Measurements from ENCODE around the gene TMEM80.
"Not testable (repeated sequence)": the region's sequence is repeated elsewhere in the genome, so short reads cannot be mapped to it uniquely, and the experiment has no call there.

The TMEM80 gene

DNA sequence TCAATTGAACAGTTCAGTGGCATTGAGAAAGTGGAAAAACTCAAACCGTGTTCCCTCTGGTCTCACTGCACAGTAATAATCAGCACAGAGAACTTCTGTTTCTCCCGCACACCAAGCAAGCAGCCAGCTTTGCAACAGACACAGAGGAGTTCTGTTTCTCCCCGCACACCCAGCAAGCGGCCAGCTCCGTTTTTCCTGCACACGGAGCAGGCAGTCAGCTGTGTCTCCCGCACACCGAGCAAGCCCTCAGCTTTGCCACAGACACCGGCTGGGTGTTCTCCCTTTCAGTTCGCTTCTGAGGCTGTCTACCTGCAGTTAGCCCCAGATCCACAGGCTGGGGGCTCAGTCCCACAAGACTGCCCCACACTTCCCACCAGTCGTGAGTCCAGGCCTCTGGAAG is 41.8 kb downstream of the TMEM80 start:
- Histone ChIP-seq H3K4me2 (ENCODE audit: insufficient read depth, low read length) (no peak overlapping the region), H3K36me3 (ENCODE audit: insufficient read depth, low read length) (no peaks in the 10 kb centered on the region), H3K9ac (ENCODE audit: low read depth, low read length) (no peak overlapping the region), H3K79me2 (ENCODE audit: insufficient read depth, low read length) (no peaks in the 10 kb centered on the region), H3K4me1 (ENCODE audit: insufficient read depth, low read length) (no peaks in the 10 kb centered on the region), H3K9me3 (ENCODE audit: insufficient read depth, low read length, severe bottlenecking) (no peaks in the 10 kb centered on the region), H3K4me3 (ENCODE audit: low read depth in 1 of 2, low read length in 2 of 2) (no peak overlapping the region), H2AFZ (ENCODE audit: low read depth, low read length) (no peak overlapping the region), H3K27ac (ENCODE audit: low read length) (no peak overlapping the region), H3K27me3 (ENCODE audit: insufficient read depth, low read length, poor library complexity) (peaks cover 13% of the 10 kb centered on the region), H4K20me1 (ENCODE audit: insufficient read depth, low read length) (no peaks in the 10 kb centered on the region)
- no peak for ATAC-seq (ENCODE audit: insufficient read depth, low read depth)
- no peak for TF ChIP-seq EZH2 (IDR thresholded peaks at IDR 0.05; ENCODE audit: borderline replicate concordance, low read depth, low read length, severe bottlenecking)
- TF ChIP-seq, protein P1, sequence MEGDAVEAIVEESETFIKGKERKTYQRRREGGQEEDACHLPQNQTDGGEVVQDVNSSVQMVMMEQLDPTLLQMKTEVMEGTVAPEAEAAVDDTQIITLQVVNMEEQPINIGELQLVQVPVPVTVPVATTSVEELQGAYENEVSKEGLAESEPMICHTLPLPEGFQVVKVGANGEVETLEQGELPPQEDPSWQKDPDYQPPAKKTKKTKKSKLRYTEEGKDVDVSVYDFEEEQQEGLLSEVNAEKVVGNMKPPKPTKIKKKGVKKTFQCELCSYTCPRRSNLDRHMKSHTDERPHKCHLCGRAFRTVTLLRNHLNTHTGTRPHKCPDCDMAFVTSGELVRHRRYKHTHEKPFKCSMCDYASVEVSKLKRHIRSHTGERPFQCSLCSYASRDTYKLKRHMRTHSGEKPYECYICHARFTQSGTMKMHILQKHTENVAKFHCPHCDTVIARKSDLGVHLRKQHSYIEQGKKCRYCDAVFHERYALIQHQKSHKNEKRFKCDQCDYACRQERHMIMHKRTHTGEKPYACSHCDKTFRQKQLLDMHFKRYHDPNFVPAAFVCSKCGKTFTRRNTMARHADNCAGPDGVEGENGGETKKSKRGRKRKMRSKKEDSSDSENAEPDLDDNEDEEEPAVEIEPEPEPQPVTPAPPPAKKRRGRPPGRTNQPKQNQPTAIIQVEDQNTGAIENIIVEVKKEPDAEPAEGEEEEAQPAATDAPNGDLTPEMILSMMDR (IDR thresholded peaks at IDR 0.05; ENCODE audit: borderline replicate concordance, extremely low read depth, low read length, poor library complexity, severe bottlenecking): no peak
- no peak for DNase-seq

DNA sequence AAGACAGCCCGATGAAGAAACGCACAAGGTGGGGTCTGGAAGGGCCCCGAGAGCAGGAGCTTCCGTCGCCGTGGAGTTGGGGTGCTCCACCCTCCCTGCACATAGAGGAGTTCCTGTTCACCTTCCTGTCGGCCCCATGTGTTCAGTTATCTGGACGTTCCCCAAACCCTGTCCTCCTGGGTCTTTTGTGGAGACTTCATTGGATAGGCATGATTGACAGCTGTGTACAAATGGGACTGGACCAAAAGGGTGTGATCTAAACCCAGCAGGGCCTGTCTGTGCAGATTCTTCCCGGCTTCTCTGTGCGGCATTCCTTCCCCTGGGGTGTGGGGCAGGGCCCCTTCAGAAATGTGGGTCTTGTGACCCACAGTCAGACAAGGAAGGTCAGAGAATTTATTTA is 42.3 kb downstream of the TMEM80 start:
- not testable (repeated sequence) for H3K4me1 ChIP-seq (ENCODE audit: insufficient read depth, low read length); H3K4me2 ChIP-seq (ENCODE audit: insufficient read depth, low read length); ATAC-seq (ENCODE audit: insufficient read depth, low read depth); DNase-seq; H3K27ac ChIP-seq (ENCODE audit: low read length); H3K79me2 ChIP-seq (ENCODE audit: insufficient read depth, low read length); H2AFZ ChIP-seq (ENCODE audit: low read depth, low read length); H3K9ac ChIP-seq (ENCODE audit: low read depth, low read length); H4K20me1 ChIP-seq (ENCODE audit: insufficient read depth, low read length); H3K36me3 ChIP-seq (ENCODE audit: insufficient read depth, low read length); H3K9me3 ChIP-seq (ENCODE audit: insufficient read depth, low read length, severe bottlenecking); H3K4me3 ChIP-seq (ENCODE audit: low read depth in 1 of 2, low read length in 2 of 2)
- H3K27me3 ChIP-seq (ENCODE audit: insufficient read depth, low read length, poor library complexity): peaks cover 13% of the 10 kb centered on the region

DNA sequence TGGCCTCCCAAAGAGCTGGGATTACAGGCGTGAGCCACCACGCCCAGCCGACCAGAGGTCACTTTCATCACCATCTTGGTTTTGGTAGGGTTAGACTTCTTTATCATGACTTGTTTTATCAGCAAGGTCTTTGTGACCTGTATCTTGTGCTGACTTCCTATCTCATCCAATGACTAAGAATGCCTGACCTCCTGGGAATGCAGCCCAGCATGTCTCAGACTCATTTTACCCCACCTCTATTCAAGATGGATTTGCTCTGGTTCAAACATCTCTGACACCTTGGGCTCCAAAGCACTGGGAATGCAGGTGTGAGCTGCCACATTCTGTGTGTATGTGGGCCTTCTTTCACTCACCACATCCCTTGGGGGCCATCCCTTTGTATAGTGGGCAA is 46.5 kb downstream of the TMEM80 start:
- no peak for ATAC-seq (ENCODE audit: insufficient read depth, low read depth)

DNA sequence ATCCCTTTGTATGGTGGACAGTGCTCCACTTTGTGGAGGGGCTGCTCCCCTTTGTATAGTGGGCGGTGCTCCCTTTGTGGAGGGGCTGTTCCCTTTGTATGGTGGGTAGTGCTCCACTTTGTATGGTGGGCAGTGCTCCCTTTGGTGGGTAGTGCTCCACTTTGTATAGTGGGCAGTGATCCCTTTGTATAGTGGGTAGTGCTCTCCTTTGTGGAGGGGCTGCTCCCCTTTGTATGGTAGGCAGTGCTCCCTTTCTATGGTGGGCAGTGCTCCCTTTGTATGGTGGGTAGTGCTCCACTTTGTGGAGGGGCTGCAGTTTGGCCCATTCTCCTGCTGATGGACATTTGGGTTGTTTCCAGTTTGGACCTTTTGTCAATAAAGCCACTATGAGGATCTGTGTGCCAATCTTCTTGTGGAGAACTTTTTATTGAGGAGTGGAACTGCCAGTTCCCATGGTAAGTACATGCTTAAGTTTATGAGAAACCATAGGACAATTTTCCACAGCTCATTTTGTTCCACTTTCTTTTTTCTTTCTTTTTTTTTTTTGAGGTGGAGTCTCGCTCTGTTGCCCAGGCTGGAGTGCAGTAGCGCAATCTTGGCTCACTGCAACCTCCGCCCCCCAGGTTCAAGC is 47.1 kb downstream of the TMEM80 start:
- Histone ChIP-seq H3K79me2 (ENCODE audit: insufficient read depth, low read length) (peaks cover 11% of the 10 kb centered on the region), H3K9ac (ENCODE audit: low read depth, low read length) (no peak overlapping the region), H3K9me3 (ENCODE audit: insufficient read depth, low read length, severe bottlenecking) (no peaks in the 10 kb centered on the region), H4K20me1 (ENCODE audit: insufficient read depth, low read length) (no peaks in the 10 kb centered on the region), H3K27ac (ENCODE audit: low read length) (no peak overlapping the region), H3K4me1 (ENCODE audit: insufficient read depth, low read length) (peaks cover 10% of the 10 kb centered on the region), H3K4me3 (ENCODE audit: low read depth in 1 of 2, low read length in 2 of 2) (no peak overlapping the region), H3K36me3 (ENCODE audit: insufficient read depth, low read length) (peaks cover 2% of the 10 kb centered on the region; the same call in 1 of the 2 replicates), H2AFZ (ENCODE audit: low read depth, low read length) (no peak overlapping the region), H3K4me2 (ENCODE audit: insufficient read depth, low read length) (no peak overlapping the region), H3K27me3 (ENCODE audit: insufficient read depth, low read length, poor library complexity) (peaks cover 5% of the 10 kb centered on the region)
- TF ChIP-seq EZH2 (IDR thresholded peaks at IDR 0.05; ENCODE audit: borderline replicate concordance, low read depth, low read length, severe bottlenecking): no peak
- TF ChIP-seq, protein P1 (IDR thresholded peaks at IDR 0.05; ENCODE audit: borderline replicate concordance, extremely low read depth, low read length, poor library complexity, severe bottlenecking): no peak
- DNase-seq (no peak), ATAC-seq (ENCODE audit: insufficient read depth, low read depth) (no peak)

More for the DNA sequence above, 46.5 kb downstream of the TMEM80 start:
- Histone ChIP-seq H3K27ac (ENCODE audit: low read length) (no peak overlapping the region), H3K9ac (ENCODE audit: low read depth, low read length) (no peak overlapping the region), H3K4me2 (ENCODE audit: insufficient read depth, low read length) (no peak overlapping the region), H3K79me2 (ENCODE audit: insufficient read depth, low read length) (peaks cover 6% of the 10 kb centered on the region; the same call in 1 of the 2 replicates), H3K36me3 (ENCODE audit: insufficient read depth, low read length) (no peaks in the 10 kb centered on the region), H4K20me1 (ENCODE audit: insufficient read depth, low read length) (no peaks in the 10 kb centered on the region), H3K4me3 (ENCODE audit: low read depth in 1 of 2, low read length in 2 of 2) (no peak overlapping the region), H3K4me1 (ENCODE audit: insufficient read depth, low read length) (peaks cover 10% of the 10 kb centered on the region), H2AFZ (ENCODE audit: low read depth, low read length) (no peak overlapping the region), H3K9me3 (ENCODE audit: insufficient read depth, low read length, severe bottlenecking) (no peaks in the 10 kb centered on the region), H3K27me3 (ENCODE audit: insufficient read depth, low read length, poor library complexity) (peaks cover 10% of the 10 kb centered on the region)
- no peak for DNase-seq
- TF ChIP-seq, protein P1 (IDR thresholded peaks at IDR 0.05; ENCODE audit: borderline replicate concordance, extremely low read depth, low read length, poor library complexity, severe bottlenecking): no peak
- no peak for TF ChIP-seq EZH2 (IDR thresholded peaks at IDR 0.05; ENCODE audit: borderline replicate concordance, low read depth, low read length, severe bottlenecking)
